HUES6 (cell line): ENCODE data around the gene CIC.
"Not testable (repeated sequence)": the region's sequence is repeated elsewhere in the genome, so short reads cannot be mapped to it uniquely, and the experiment has no call there.

ENCODE experiments used
- H3K27ac ChIP-seq: 2 replicates; pipeline ENCODE4 v1.7.0; 2013; ENCODE audit warnings: low read depth, mild to moderate bottlenecking, low read length, inconsistent platforms
- H3K27me3 ChIP-seq: 2 replicates; pipeline ENCODE4 v1.6.1; 2013; ENCODE audit warnings: low read length; ENCODE audit not compliant: control insufficient read depth, insufficient read depth
- H3K36me3 ChIP-seq: 2 replicates; pipeline ENCODE4 v1.6.1; 2013; ENCODE audit warnings: low read length; ENCODE audit not compliant: control insufficient read depth, insufficient read depth
- H3K4me1 ChIP-seq: 2 replicates; pipeline ENCODE4 v1.6.1; 2013; ENCODE audit warnings: low read length; ENCODE audit not compliant: control insufficient read depth, insufficient read depth
- H3K4me3 ChIP-seq: 2 replicates; pipeline ENCODE4 v1.5.1; 2013; ENCODE audit warnings: low read depth, low read length
- H3K9ac ChIP-seq: one replicate; pipeline ENCODE4 v1.6.1; 2013; ENCODE audit warnings: mild to moderate bottlenecking, low read length
- H3K9me3 ChIP-seq: 2 replicates; pipeline ENCODE4 v1.6.1; 2013; ENCODE audit warnings: low read depth, low read length; ENCODE audit not compliant: control insufficient read depth, insufficient read depth

The CIC gene

GRCh38 chr19:42266928-42267603 lies 2.0 kb upstream of the CIC start:
- not testable (repeated sequence) for H3K27me3 ChIP-seq, H3K36me3 ChIP-seq, H3K9me3 ChIP-seq, H3K27ac ChIP-seq
- Histone ChIP-seq H3K9ac (peak overlapping the region; percentile 64), H3K4me1 (peaks cover 23% of the 10 kb centered on the region), H3K4me3 (peak overlapping the region; percentile 79)

GRCh38 chr19:42267644-42268141 lies 1.4 kb upstream of the CIC start:
- H3K9me3 ChIP-seq, result no peaks in the 10 kb centered on the region
- H3K36me3 ChIP-seq, result peaks cover 5% of the 10 kb centered on the region
- peak overlapping the region; percentile 79 for H3K4me3 ChIP-seq
- peaks cover 23% of the 10 kb centered on the region for H3K4me1 ChIP-seq
- H3K27ac ChIP-seq, result 0 out of 2 replicates have a peak overlapping the region, but pooled peaks have one; percentile 99
- H3K27me3 ChIP-seq, result no peaks in the 10 kb centered on the region
- peak overlapping the region; percentile 64 for H3K9ac ChIP-seq

DNA sequence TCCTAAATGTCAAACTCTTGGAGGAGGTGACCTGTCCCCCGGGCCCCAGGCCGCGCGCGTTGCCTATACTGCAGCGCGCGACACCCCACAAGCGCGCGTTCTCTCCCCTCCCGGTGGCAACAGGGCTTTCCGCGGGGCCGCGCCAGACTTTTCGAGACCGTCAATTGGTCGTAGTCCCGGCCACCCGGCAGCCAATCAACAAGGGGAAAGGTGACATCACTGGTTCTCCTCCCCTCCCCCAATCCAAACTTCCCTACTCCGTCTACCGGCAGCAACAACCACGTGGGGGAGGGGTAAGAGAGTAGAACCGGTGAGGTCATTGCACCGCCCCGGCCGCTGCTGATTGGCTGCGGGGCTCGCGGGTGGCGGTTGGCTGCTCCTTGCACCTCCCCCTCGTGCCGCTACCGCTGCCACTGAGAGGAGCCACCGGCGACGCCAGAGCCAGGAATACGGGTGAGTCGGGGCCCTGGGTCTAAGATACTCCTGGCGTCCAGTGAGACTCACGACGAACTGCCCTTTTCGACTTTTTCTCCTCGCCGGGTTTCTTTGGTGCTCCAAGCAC lies 829 bp upstream of the CIC start:
- peaks cover 8% of the 10 kb centered on the region for H3K36me3 ChIP-seq
- peak overlapping the region; percentile 79 for H3K4me3 ChIP-seq
- peak overlapping the region; percentile 94 for H3K9ac ChIP-seq
- H3K27ac ChIP-seq, result peak overlapping the region; percentile 99
- no peaks in the 10 kb centered on the region for H3K27me3 ChIP-seq
- H3K9me3 ChIP-seq, result no peaks in the 10 kb centered on the region
- H3K4me1 ChIP-seq, result peaks cover 23% of the 10 kb centered on the region

GRCh38 chr19:42269478-42270345 lies 660 bp downstream of the CIC start:
- H3K9me3 ChIP-seq, result no peaks in the 10 kb centered on the region
- H3K9ac ChIP-seq, result peak overlapping the region; percentile 21
- H3K27ac ChIP-seq, result no peak overlapping the region
- no peaks in the 10 kb centered on the region for H3K27me3 ChIP-seq
- H3K36me3 ChIP-seq, result peaks cover 22% of the 10 kb centered on the region
- H3K4me1 ChIP-seq, result peaks cover 23% of the 10 kb centered on the region
- peak overlapping the region; percentile 79 for H3K4me3 ChIP-seq

DNA sequence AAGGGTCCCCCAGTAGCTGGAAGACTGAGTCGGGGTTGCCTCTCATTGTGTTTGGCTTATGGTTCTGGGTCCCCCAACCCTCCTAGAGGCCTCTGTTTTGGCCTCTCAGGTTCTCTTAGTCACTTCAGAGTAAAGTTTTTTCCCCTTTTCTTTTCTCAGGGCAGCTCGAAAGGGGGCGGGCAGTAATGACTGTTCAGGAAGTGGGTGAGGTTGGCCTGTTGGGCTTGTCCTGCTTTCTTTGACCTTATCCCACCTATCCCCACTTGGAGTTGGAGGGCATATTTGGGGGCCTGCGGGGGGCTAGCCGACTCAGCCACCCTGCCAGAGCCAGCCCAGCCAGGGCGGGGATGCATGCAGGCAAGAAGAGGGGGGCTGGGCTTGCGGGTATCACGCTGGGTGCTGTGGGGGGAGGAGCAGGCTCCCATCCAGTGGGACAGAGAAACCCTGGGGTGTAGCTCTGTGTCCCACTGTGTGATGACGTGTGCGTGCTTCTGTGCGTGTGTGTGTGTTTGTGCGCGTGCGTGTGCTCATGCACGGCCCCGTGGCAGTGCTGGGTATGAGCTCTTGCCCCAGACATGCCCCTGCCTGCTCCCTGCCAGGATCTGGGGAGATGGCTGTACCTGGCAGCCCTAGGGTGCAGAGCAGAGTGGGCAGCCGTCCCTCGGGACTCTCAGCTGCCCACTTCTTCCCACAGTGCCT lies 1.4 kb downstream of the CIC start:
- Histone ChIP-seq H3K27ac (no peak overlapping the region; the same call in 1 of the 2 replicates), H3K9ac (no peak overlapping the region), H3K4me1 (peaks cover 23% of the 10 kb centered on the region), H3K9me3 (no peaks in the 10 kb centered on the region), H3K36me3 (peaks cover 22% of the 10 kb centered on the region), H3K27me3 (no peaks in the 10 kb centered on the region), H3K4me3 (peak overlapping the region; percentile 79; the same call in 1 of the 2 replicates)

- no peaks in the 10 kb centered on the region for H3K9me3 ChIP-seq
- no peak overlapping the region for H3K9ac ChIP-seq
- peaks cover 22% of the 10 kb centered on the region for H3K36me3 ChIP-seq
- no peak overlapping the region for H3K4me3 ChIP-seq
- H3K4me1 ChIP-seq, result peaks cover 23% of the 10 kb centered on the region
- H3K27ac ChIP-seq, result no peak overlapping the region
- no peaks in the 10 kb centered on the region for H3K27me3 ChIP-seq
These were observed 2.0 kb downstream of the CIC start for GRCh38 chr19:42271045-42271419.

DNA sequence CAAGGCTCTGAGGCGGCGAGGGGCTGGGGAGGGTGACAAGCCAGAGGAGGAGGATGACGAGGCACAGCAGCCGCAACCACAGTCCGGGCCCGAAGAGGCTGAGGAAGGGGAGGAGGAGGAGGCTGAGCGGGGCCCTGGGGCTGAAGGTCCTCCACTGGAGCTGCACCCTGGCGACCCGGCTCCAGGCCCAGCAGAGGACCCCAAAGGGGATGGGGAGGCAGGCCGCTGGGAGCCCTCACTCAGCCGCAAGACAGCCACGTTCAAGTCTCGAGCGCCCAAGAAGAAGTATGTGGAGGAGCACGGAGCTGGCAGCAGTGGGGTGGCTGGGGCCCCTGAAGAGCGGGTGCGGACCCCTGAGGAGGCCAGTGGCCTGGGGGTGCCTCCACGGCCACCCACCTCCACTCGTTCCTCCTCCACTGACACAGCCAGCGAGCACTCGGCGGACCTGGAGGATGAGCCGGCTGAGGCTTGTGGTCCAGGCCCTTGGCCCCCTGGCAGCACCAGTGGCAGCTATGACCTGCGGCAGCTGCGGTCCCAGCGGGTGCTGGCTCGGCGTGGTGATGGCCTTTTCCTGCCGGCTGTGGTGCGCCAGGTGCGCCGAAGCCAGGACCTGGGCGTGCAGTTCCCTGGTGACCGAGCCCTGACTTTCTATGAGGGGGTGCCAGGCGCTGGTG lies 2.9 kb downstream of the CIC start:
- Histone ChIP-seq H3K9me3 (no peaks in the 10 kb centered on the region), H3K4me3 (no peak overlapping the region), H3K36me3 (peaks cover 22% of the 10 kb centered on the region), H3K27ac (no peak overlapping the region), H3K27me3 (no peaks in the 10 kb centered on the region), H3K9ac (no peak overlapping the region), H3K4me1 (peaks cover 23% of the 10 kb centered on the region)

- Histone ChIP-seq H3K36me3 (peaks cover 22% of the 10 kb centered on the region), H3K4me3 (no peak overlapping the region), H3K9ac (no peak overlapping the region), H3K4me1 (peaks cover 22% of the 10 kb centered on the region), H3K27ac (no peak overlapping the region), H3K27me3 (no peaks in the 10 kb centered on the region), H3K9me3 (no peaks in the 10 kb centered on the region)
These were observed 3.5 kb downstream of the CIC start for GRCh38 chr19:42272535-42272897.

GRCh38 chr19:42272989-42273406 lies 3.9 kb downstream of the CIC start:
- Histone ChIP-seq H3K36me3 (peaks cover 22% of the 10 kb centered on the region), H3K9me3 (no peaks in the 10 kb centered on the region), H3K27me3 (no peaks in the 10 kb centered on the region), H3K27ac (no peak overlapping the region), H3K9ac (no peak overlapping the region), H3K4me1 (peaks cover 23% of the 10 kb centered on the region), H3K4me3 (no peak overlapping the region)

- H3K36me3 ChIP-seq, result peaks cover 22% of the 10 kb centered on the region
- no peak overlapping the region for H3K4me3 ChIP-seq
- no peak overlapping the region for H3K27ac ChIP-seq
- no peaks in the 10 kb centered on the region for H3K27me3 ChIP-seq
- no peaks in the 10 kb centered on the region for H3K9me3 ChIP-seq
- H3K9ac ChIP-seq, result no peak overlapping the region
- H3K4me1 ChIP-seq, result peaks cover 24% of the 10 kb centered on the region
These were observed 4.5 kb downstream of the CIC start for GRCh38 chr19:42273407-42274064.
